NCI-H510A (cell line): Measurements from ENCODE around the gene DTHD1.

Source experiments
- DNase-seq: peaks from one replicate; lab custom pipeline; 2025; lab: John Stamatoyannopoulos, UW

DTHD1 gene

DNA sequence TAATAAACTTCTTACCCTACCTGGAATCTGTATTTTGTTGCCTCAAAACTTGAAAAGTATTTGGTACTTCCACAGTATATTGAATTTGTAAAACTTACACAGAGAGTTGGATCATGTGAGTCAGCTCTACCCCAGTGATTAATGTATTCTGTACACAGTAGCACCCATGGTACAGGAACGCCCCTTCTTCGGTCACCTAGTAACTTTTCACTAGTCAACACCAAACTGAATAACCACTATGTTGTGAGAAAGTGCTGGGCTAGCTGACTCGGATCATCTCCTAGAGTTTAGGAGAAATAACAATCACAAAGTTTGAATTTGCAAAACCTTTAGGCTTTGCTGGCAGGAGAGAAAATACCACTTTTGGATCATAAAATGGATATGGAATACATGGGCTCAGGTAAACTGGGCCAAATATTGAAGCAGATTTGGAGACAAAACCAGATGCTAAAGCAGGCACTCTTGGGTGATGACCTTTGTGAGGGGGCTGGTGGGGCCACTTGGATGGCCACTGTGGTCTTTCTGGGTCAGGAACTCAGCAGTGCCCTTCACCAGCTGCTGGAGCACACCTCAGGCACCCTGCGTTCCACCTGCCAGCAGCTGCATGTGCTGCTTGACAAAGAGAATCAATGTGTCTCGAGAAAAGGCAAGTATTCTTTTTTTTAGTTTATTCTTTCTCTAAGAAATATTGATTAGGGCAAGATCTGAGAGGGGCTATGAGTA lies at the start of gene DTHD1:
Gene DTHD1, plus strand, starts transcription at position 233 of the 723 bp plus-strand sequence. Its CDS starts 143 bp downstream, at position 376.
- DNase-seq: no peak

DNA sequence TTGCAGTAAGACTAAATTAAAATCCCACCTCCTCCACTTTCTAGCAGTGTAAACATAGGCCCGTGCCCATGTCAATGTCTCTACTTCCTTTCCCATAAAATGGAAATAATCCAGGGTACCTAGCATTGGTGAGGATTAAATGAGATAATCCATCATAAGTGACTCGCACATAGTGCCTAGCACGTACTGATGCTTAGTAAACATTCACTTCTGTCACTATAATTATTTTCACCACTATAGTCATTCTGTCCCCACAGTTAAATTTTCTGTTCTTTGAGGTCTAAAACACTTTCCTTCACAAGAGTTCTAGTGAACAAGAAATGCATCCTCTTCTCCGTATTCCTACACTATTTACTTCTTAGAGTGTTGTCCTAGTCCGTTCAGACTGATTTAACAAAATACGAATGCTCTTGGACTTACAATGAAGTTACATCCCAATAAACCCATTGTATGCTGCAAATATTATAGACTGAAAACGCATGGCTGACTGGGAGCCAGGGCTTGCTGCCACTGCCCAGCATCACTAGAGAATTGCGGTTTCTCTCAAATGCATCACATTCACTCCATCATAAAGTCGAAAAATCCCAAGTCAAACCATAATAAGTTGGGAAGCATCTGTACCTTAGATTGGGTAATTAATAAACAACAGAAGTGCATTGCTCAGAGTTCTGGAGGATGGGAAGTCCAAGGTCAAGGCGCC lies 47.7 kb upstream of the DTHD1 start:
- no peak for DNase-seq

DNA sequence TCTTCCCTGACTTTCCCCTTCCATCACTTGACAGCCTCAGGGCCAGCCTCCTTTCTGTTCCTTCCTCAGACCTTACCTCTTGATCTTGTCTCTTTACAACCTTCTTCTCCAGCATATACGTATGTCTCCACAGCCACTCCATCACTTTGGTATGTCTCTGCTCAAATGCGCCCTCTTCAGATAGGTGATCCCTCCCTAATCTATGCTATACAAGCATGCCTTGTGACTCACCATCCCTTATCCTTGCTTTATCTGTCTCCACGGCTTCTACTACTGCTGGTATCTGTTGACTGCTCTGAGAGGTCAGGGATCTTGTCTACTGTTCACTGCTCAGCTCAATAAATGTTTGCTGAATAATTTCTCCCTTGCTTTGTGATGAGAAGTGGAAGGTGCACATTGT lies 46.1 kb upstream of the DTHD1 start:
- DNase-seq: no peak

DNA sequence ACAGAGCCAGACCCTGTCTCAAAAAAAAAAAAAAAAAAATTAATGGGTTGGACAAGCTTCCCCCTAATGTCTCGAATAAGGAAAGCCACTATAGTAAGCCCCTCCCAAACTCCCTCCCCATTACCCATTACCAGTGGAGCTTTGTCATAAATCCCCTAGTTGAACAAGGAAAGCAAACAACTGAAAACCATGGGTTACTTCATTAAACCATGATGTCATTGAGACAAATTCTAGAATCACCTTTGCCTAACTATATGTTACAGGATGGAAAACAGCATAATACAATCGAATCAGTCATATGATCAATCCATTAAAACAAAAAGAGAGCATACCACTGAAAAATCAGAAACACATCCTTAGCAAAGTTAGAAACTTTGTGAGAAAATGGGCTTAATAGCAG lies 45.3 kb upstream of the DTHD1 start:
- DNase-seq: no peak

DNA sequence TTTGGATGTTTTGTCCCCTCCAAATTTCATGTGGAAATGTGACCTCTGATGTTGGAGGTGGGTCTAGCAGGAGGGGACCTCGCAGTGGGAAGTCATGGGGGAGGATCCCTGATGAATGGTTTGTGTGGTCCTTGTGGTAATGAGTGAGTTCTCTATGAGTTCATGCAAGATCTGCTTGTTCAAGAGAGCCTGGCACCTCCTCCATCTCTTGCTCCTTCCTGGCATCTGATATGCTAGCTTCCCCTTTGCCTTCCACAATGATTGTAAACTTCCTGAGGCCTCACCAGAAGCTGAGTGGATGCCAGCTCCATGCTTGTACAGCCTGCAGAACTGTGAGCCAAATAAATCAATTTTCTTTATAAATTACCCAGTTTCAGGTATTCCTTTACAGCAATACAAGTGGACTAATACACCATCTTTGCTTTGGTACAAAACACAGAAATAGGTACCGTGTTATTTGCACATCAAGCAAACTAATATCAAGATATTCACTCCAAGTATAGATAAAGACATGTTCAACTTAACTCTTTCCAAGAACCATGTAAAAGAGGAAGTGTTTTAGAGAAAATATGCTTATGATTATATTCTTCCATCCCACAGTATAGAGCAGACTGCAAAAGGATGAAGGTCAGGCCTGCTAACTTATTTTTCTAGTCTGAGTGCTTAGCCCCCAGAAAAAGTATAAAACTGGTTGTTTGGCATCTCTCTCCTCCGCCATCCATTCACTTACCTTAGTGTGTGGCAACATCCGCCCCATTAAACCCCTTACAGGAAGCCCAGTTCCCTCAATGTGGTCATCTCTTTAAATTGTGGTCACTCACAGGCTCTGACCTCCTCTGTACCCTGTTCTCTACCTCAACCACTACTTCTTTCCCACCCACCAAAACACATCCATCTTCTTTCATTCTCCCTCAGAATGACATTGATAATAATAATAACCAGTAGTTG lies 43.8 kb upstream of the DTHD1 start:
- no peak for DNase-seq

DNA sequence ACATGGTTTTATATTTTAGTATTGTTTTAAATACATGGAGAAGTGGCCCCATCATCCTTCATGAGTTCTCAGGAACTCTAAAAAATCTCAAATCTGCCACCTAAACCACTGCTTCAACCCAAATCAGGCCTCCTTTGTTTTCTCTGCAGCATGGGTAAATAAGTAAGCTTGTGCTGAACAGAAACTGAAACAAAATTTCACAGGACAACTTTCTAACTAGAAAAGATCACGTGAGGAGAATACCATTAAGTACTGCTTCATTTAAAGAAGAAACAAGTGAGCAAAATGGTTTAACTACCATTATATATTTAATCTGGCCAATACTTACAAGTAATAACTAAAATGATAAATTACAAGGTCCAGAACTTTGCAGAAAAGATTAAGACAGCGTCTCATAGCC lies 39.6 kb upstream of the DTHD1 start:
- DNase-seq: no peak

DNA sequence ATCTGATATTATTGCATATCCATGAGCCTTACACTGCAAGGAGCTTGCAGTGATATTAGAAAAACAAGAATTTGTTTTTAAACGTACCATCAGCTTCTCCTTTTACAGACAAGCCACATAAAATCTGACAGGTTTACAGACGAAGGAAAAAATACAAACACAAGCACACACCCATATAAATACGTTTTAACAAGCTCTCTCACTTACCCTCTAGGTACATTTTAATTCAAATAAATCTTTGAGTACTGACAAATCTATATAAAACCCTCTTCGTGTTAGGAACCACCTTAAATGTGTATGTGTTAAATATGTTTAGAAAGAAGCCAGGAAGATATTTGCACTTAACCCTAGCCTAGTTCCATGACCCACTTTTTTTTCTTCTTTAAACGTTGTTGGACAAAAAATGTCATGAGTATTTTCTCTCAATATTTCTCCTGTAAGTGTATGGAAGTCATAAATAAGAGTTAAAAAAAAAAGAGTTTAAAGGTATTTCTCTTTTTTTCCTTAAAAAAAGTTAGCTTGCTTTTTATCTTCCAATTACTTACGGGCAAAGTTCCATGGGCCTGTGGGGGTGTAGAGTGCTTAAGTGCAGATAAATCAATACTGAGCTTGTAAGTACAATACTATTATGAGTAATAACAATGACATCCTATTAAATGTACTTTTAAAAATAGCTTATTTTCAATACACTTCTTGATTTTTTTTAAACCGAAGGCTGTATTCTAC lies 38.6 kb upstream of the DTHD1 start:
- DNase-seq: no peak

DNA sequence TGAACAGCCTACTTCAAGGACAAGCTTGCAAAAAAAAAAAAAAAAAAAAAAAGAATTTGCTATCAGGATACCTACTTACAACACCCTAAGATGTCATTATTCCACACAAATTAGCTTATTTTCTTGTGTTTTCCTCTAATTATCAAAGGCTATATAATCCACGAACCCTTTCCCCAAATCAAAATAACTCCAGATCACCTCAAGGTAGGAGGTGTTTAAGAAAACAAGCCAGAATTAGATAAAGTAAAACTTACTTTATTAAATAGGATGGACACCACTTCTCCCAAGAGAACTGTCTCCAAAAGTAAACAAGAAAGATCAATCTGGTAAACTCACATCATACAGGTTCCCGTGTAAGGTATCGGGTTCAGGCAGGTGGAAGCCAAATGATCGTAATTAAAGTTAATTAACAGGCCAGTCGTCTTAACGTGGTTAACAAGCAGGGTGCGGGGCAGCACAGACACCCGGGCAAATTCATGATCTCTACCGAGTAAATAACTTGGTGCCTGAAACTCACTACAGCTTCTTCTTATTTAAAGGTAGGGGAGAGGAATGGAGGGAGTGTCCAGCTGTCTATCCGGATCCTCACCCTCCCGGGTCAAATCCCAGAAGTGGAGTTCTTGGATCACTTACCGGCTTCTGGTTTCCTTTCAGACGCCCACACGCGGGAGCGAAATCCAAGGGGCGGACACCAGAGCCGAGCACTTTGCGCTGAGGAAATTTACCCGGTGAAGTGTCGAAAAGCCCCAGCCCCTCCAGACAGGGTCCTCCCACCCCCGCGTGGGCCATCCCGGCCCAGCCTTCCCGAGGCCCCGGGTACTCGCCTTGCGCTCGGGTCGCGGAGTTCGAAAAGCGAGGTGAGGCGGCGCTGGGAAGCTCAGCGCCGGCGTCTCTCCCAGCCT lies 37.8 kb upstream of the DTHD1 start:
- DNase-seq: no peak

DNA sequence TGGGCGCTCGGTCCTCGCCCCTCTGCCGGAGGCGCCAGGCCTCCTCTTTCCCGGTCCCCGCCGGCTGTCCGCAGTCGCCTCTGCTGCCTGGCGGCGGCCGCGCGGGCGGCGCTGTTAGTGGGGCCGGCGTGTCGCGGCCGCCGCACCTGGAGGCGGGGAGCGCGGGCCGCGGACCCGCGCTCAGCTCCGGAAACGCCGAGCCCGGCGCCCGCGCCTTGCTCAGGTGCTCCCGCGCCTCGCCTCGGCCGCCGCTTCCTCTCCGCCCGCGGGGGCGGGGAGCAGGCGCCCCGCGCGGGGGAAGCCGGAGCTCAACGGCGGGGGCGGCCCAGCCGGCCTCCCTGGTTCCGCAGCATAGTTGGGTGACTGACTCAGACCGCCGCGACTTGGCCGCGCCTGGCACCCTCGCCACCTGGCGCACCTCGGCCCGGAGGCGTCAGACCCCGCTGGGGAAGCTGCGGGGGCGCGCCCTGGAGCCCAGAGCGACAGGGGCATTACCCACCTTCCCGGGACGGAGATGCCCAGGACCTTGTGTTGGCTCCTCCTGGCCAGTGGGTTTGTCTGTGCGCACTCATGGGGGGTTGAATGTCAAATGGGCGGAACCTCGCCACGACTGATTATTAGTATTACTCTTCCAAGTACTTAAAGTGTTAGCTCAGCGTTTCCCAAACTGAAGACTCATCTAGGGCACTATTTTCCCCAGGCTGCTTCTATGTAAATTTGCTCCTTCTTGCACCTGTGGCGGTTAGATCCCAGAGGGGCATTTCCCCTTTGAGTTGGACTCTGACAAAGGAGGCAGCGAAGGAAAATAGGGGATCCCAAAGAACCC lies 36.9 kb upstream of the DTHD1 start, which contains the start of gene ARAP2:
Gene ARAP2, minus strand, starts transcription at position 258 of the 826 bp plus-strand sequence. CDS start 15,028 bp downstream, outside the sequence.
- DNase-seq: peak; percentile 23

DNA sequence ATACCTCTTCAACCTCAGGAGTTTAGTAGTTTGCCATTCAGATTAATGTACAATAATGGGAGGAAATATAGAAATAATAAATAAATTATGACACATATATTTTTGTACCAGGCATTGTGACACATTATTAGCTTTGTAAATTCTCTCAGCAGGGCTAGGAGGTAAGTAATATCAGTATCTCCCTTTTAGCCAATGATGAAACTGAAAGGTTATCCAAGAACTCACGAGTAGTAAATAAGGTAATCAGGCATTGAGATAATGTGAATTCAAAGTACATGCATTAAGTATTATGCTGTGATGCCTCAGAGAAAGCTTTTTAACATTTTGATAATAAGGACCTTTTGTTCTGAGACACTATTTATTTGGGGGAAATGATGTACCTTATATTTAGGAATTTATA lies 31.8 kb upstream of the DTHD1 start:
- no peak for DNase-seq

DNA sequence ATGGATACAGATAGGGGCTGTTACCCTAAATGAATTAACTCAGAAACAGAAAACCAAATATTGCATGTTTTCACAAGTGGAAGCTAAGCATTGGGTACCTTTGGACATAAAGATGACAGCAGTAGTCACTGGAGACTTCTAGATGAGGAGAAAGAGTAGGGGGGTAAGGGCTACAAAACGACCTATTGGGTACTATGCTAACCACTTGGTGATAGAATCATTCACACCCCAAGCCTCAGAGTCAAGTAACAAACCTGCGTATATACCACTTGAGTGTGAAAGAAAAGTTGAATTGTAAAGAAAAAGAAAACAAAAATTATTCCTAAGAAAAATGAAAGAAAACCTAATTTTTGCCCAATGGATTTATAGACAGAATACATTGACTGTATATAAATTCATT lies 29.4 kb upstream of the DTHD1 start:
- DNase-seq: no peak

DNA sequence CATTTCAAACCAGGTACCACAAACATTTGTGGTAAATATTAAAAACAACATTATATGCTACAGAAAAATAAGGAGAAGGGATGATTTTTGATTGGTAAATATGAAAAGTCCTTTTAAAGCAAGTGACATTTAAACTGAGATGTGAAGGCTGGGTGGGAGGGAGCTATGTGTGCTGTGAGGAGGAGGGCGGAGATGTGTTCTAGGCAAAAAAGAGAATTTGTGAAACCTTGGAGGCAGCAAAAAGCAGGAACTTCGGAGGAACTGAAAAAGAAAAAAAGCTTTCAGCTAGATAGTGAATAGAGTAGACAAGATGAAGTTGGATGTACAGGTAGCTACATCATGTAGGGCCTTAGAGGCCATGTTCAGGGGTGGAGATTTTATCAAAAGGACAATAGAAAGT lies 27.0 kb upstream of the DTHD1 start:
- DNase-seq: no peak

DNA sequence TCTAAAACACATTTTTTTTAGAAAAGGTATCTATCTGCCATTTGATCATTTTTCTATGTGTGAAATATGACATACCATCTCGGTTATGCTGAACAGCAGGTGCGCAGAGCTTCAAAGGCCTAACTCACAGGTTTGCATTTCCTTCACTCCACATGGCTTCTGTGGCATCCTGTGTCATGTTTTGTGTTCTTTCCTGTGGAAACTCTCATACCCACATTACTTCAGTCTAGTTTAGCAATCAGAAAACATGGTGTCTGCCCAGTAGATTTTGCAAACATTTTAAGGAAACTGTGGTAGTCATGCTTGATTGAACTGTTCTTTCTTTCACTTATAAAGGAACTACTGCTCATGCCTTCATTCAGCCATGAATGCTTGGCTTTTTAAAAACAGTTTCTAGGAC lies 25.8 kb upstream of the DTHD1 start:
- no peak for DNase-seq

DNA sequence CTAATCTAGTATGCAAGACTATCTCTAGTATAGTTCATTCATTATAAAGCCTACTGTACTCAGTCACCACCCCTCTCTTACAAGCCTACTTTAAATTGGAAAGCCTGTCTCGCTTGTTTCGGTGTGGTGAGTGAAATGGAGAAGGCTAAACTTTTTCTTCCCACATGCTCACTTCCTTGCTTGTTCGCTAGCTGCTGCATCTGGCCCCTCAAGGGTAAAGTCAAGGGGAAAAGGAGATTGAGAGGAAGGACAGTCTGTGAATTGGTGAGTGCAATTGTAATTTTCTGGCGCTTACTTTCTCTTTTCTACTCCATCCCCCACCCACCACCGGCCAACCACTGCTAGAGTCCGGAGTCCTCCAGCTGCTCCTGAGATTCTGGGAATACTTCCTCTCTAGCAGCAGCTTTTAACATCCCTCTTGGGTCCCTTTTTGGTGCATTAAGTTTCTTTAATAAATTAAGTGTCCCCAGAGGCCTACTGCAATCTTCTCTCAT lies 25.0 kb upstream of the DTHD1 start:
- no peak for DNase-seq

DNA sequence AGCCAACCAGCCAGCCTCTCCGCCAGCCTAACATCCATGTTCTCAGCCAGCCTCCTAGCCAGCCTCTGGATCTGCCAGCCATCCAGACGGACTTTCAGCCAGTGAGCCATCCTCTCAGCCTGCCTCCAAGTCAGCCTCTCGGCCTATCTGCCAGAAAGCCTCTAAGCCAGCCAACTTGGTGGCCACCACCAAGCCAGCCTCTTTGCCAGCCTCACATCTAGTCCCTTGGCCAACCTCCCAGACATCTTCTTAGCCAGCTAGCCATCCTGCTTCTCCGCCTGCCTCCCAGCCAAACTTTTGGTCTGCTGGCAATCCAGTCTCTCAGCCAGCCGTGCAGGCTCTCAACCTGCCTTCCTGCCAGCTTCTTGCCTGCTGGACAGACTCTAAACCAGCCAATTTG lies 20.7 kb upstream of the DTHD1 start:
- DNase-seq: no peak

DNA sequence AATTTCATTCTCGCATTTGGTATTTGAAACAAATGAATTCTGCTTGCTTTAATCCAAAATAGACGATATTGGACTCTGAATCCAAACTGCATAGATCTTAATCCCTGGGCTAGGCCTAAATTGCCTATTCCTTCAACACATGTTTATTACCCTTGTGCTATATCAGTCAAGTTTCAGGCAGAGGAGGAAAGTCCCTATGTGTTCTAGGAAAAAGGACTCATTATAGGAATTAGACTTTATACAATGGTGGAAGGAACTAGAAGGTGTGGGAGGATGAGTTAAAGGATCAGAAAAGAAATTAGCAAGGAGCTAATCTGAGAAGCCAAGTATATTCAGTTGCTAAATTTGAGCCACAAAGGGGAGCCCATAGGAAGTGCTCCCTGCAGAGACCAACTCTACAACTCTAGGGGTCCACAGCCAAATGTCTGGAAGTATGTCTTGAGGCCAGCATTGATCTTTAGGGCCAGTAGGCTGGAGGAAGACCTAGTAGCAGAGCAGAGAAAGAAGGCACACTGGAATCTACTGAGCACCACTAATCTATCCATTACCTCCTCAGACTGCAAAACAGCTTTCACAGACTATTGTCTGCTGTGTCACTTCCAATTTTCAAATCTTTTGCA lies 17.1 kb upstream of the DTHD1 start:
- no peak for DNase-seq

DNA sequence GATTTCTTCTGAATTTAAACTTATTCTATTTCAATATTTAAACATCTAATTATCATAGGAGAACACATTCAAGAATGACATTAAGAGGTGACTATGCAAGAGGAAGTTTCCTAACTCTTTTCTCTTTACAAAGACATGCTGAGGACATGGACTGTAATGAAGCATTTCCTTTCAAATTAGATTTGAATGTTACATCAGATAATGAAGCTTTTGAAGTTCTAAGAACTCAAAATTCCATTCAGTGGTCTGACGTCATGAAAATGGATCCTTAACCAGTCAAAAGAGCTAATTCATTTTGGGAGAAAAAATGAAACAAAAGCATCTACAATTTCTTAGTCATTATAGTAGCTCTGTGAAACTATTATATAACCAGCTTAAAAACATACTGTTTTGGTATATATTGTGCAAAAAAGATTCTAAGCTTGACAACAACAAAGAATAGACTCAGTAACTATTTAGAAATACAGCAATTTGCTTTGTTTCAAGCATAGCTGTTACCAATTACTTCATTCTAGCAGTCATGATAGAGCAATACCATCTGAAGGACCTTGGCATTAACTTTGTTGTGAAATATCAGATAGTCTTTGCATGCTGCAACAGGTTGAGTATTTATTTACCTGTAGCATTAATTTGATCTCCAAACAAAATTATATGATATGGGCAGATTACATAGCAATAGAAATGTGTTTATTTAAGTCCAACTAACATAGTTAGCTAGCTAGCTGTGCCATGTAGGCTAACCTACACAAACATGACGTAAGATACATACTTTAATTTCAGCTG lies 13.7 kb upstream of the DTHD1 start:
- no peak for DNase-seq

DNA sequence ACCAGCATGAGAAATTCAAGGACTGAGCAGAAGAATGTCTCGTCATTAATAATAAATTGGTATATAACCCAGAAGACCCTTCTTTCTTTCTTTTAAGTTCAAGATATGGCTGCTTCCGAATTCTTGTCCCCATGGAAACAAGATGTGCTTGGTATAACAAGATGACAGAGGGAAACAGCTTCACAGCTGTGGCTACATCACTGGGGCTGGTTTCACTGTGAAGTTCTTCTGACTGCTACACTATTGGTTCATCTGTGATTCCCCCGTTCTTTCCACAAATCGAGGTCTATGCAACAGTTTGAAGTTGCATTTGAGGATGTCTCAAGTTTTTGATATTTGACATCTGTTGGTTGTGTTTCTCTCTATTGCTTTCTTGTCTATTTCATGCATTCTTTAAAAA lies 12.3 kb upstream of the DTHD1 start:
- DNase-seq: no peak
